ENCODE data around the gene S1PR5. TPM values are rescaled to one million over a fixed set of nuclear protein-coding genes. Genes with fewer than 3 reads are reported as not detected.

The S1PR5 gene
- total and polyA plus RNA-seq, 10 of the 15 experiments (the other 5 are each of a cell fraction or from before 2014, with no cell fraction given) = 0.04 TPM; not detected in 9

DNA sequence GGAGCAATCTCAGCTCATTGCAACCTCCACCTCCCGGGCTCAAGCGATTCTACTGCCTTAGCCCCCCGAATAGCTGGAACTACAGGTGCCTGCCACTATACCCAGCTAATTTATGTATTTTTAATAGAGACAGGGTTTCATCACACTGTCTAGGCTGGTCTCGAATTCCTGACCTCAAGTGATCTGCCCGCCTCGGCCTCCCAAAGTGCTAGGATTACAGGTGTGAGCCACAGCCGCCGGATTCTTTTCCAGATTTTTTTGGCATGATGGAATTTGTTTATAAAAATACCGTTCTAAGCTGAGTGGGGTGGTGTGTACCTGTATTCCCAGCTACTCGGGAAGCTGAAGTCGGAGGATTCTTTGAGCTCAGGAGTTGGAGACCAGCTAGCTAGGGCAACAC lies 20.4 kb upstream of the S1PR5 start:
- no TSS peak for BruUV-seq (replicated peaks)
- intact Hi-C loops (cut with micrococcal nuclease; ENCODE audit: unreplicated experiment) = no loop called here
- in situ Hi-C loops (cut with MboI) = no loop called here
- POLR2A ChIA-PET = interaction anchor here (0.7 kb wide), 1 partner anchor 31 kb away, joined by 3 read pairs; the partner anchor contains the start of gene CDKN2D
- Histone ChIP-seq H3K9ac (ENCODE audit: control insufficient read depth, insufficient read depth, low read length) (no peak overlapping the region), H2AFZ (ENCODE audit: control insufficient read depth, low read depth, low read length) (no peak overlapping the region), H3K36me3 (ENCODE audit: control insufficient read depth in 2 of 2, insufficient read depth in 2 of 2, low read length in 1 of 2) (no peaks in the 10 kb centered on the region), H4K20me1 (ENCODE audit: control insufficient read depth, insufficient read depth) (no peaks in the 10 kb centered on the region), H3K4me1 (ENCODE audit: control insufficient read depth, insufficient read depth, low read length) (no peaks in the 10 kb centered on the region), H3K79me2 (ENCODE audit: control insufficient read depth, insufficient read depth, low read length) (no peaks in the 10 kb centered on the region), H3K4me3 (no peak overlapping the region), H3K4me2 (ENCODE audit: control insufficient read depth, insufficient read depth) (no peak overlapping the region), H3K27ac (ENCODE audit: control insufficient read depth, insufficient read depth) (no peak overlapping the region), H3K27me3 (replicated peaks in 1 of 2; ENCODE audit: control insufficient read depth in 2 of 2, insufficient read depth in 2 of 2, low read length in 1 of 2) (peaks cover 0 to 4% of the 10 kb centered on the region in 2 experiments; a peak in 1 of 4 replicates), H3K9me3 (replicated peaks; ENCODE audit: control insufficient read depth, insufficient read depth, low read length) (no peaks in the 10 kb centered on the region; the same call in 2 of the 3 replicates)
- RAD21 ChIA-PET (ENCODE audit: unreplicated experiment) = interaction anchor here (0.8 kb wide), 1 partner anchor 54 kb away, joined by 3 read pairs; no protein-coding TSS in a partner anchor
- DNase-seq (ENCODE audit: low read depth, low spot score) = no peak
- TF ChIP-seq MEF2B (IDR thresholded peaks at IDR 0.05; ENCODE audit: partially characterized antibody, poor library complexity, severe bottlenecking) (no peak), JUND (IDR thresholded peaks at IDR 0.05; ENCODE audit: low read depth, low read length) (no peak), RELA (IDR thresholded peaks at IDR 0.05; ENCODE audit: borderline replicate concordance, partially characterized antibody) (no peak), BACH1 (IDR thresholded peaks at IDR 0.05; ENCODE audit: borderline replicate concordance) (no peak), POLR2A (IDR thresholded peaks at IDR 0.05; ENCODE audit: low read depth, low read length) (no peak), MTA3 (IDR thresholded peaks at IDR 0.05; ENCODE audit: borderline replicate concordance, low read length) (no peak)
- CTCF ChIA-PET = interaction anchor here (0.6 to 1.0 kb wide), 4 partner anchors 14 to 341 kb away, joined by 3 read pairs; no protein-coding TSS in a partner anchor
- SMC1A ChIA-PET (ENCODE audit: uncharacterized antibody, unreplicated experiment) = interaction anchor here (0.7 to 1.2 kb wide), 3 partner anchors 30 to 56 kb away, joined by 3 read pairs; no protein-coding TSS in a partner anchor
- FAIRE-seq = no peak
- ATAC-seq = no peak
- 57% methylated on average over 11 of the region's 11 CpGs for WGBS (ENCODE audit: insufficient coverage, insufficient replicate concordance, low lambda C conversion rate, missing lambda C conversion rate)

DNA sequence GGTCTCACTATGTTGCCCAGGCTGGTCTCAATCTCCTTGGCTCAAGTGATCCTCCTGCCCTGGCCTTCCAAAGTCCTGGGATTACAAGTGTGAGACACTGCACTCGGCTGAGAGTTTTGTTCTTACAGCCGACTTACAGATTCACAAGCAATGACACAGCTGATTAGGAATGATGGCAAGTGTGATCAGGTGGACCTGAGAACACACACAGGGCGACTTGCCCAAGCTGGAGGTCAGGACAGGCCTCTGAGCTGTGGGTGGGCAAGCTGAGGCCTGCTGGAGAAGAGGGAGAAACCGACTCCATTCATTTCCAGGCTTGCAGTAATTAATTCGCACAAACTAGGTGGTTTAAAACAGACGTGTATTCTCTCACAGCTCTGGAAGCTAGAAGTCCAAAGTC lies 18.4 kb upstream of the S1PR5 start:
- ChIA-PET POLR2A (interaction anchor here (0.6 to 1.5 kb wide), 5 partner anchors 9 to 114 kb away, joined by 3 to 7 read pairs (median 4); partner anchors contain the start of gene ATG4D), RAD21 (ENCODE audit: unreplicated experiment) (interaction anchor here (1.7 kb wide), 1 partner anchor 164 kb away, joined by 7 read pairs; no protein-coding TSS in a partner anchor), CTCF (interaction anchor here (0.8 to 2.6 kb wide), 7 partner anchors 18 to 126 kb away, joined by 3 to 9 read pairs (median 6); no protein-coding TSS in a partner anchor), SMC1A (ENCODE audit: uncharacterized antibody, unreplicated experiment) (interaction anchor here (0.9 to 1.6 kb wide), 5 partner anchors 10 to 166 kb away, joined by 3 to 4 read pairs (median 3); partner anchors contain the start of gene QTRT1)
- no peaks in the 10 kb centered on the region for H3K4me1 ChIP-seq (ENCODE audit: control insufficient read depth, insufficient read depth, low read length)
- no peaks in the 10 kb centered on the region for H3K36me3 ChIP-seq (ENCODE audit: control insufficient read depth in 2 of 2, insufficient read depth in 2 of 2, low read length in 1 of 2)
- no peak overlapping the region for H3K27ac ChIP-seq (ENCODE audit: control insufficient read depth, insufficient read depth)
- H3K9me3 ChIP-seq (replicated peaks; ENCODE audit: control insufficient read depth, insufficient read depth, low read length) = peaks cover 2% of the 10 kb centered on the region; the same call in 1 of the 3 replicates
- in situ Hi-C loops (cut with MboI) (no loop called here), intact Hi-C loops (cut with micrococcal nuclease; ENCODE audit: unreplicated experiment) (no loop called here)
- no peak overlapping the region for H2AFZ ChIP-seq (ENCODE audit: control insufficient read depth, low read depth, low read length)
- FAIRE-seq = no peak
- ATAC-seq = no peak
- no peak for TF ChIP-seq KAT2A (conservative IDR thresholded peaks at IDR 0.05; ENCODE audit: control insufficient read depth, low read depth, low read length)
- H3K4me2 ChIP-seq (ENCODE audit: control insufficient read depth, insufficient read depth) = no peak overlapping the region
- 30% methylated on average over 6 of the region's 6 CpGs for WGBS (ENCODE audit: insufficient coverage, insufficient replicate concordance, low lambda C conversion rate, missing lambda C conversion rate)
- no peak for DNase-seq (ENCODE audit: low read depth, low spot score)
- no peaks in the 10 kb centered on the region for H3K79me2 ChIP-seq (ENCODE audit: control insufficient read depth, insufficient read depth, low read length)
- BruUV-seq (replicated peaks) = no TSS peak
- no peak overlapping the region for H3K9ac ChIP-seq (ENCODE audit: control insufficient read depth, insufficient read depth, low read length)
- no peak overlapping the region for H3K4me3 ChIP-seq
- no peaks in the 10 kb centered on the region for H4K20me1 ChIP-seq (ENCODE audit: control insufficient read depth, insufficient read depth)
- H3K27me3 ChIP-seq (replicated peaks in 1 of 2; ENCODE audit: control insufficient read depth in 2 of 2, insufficient read depth in 2 of 2, low read length in 1 of 2) = peaks cover 0 to 4% of the 10 kb centered on the region in 2 experiments; a peak in 1 of 4 replicates

All from GM12878 (cell line).